GM19372 (cell line): ENCODE results near the gene EDIL3.

Experiments
- ATAC-seq: cut with Tn5 transposase; IDR thresholded peaks from one replicate; pipeline ENCODE4 v1.9.1; 2021; ENCODE audit warnings: mild to moderate bottlenecking, low read depth, moderate library complexity; ENCODE audit not compliant: unreplicated experiment

Gene EDIL3, protein sequence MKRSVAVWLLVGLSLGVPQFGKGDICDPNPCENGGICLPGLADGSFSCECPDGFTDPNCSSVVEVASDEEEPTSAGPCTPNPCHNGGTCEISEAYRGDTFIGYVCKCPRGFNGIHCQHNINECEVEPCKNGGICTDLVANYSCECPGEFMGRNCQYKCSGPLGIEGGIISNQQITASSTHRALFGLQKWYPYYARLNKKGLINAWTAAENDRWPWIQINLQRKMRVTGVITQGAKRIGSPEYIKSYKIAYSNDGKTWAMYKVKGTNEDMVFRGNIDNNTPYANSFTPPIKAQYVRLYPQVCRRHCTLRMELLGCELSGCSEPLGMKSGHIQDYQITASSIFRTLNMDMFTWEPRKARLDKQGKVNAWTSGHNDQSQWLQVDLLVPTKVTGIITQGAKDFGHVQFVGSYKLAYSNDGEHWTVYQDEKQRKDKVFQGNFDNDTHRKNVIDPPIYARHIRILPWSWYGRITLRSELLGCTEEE

DNA sequence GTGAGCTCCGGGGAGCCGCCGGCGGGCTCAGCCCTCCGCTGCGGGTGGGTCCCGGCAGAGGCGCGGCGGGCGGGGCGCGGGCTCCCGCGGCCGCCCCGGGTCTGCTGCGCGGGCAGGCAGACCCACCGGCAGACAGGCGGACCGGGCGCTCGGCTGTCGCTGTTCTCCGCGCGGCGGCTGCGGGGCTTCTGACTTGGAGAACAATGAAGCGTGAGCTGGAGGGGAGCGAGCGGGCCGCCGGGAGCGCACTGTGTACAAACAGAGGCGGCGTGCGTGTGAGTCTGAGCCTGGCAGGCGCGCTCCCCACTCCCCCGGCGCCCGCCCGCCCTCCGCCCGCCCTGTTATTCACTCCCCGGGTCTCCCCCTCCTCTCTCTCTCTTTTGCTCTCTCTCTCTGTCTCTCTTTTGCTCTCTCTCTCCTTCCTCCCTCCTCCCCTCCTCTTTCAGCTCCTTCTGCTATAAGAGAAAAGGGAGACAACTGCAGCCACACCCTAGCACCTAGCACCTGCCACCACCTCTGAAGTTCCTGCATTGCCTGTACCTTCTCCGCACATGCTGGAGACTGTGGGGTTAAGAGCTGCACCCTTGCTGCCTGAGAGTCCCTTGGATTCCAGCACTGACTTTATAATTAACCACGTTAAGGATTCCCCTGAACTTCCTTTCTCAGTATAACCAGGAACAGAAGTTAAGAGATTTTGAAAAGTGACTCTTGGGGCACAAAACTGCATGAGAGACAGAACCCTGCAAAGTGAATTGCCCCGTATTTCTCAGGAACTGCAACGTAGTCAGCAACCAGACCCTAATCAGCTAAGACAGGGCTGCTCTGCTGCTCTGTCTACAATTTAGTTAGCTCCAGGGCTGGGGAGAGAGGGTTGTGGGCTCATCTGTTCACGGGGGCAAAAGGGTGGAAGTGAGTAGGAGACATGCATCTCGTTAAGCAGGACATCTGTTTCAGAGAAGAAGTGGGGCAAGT is at the start of gene EDIL3:
Gene EDIL3, minus strand, starts transcription at position 277 of the 972 bp plus-strand sequence. CDS start 506 bp downstream, outside the sequence.
- no peak for ATAC-seq

DNA sequence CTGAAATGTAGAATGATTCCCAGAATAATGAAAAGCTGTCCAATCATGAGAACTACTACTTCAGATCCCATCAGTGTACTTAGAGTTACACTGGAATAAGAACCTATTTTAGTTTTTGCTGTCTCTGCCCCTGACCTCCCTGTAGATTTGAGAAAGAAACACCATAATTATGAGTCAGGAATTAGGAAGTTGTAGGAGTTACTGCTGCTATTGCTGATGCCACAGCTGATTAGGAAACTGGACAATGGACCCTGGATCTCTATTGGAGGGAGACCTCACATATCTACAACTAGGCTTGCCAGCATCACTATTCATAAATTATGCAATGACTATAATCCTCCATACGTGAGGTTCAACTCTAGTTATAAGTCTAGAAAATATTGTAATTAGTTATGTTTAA is 48.8 kb upstream of the EDIL3 start:
- ATAC-seq: no peak

DNA sequence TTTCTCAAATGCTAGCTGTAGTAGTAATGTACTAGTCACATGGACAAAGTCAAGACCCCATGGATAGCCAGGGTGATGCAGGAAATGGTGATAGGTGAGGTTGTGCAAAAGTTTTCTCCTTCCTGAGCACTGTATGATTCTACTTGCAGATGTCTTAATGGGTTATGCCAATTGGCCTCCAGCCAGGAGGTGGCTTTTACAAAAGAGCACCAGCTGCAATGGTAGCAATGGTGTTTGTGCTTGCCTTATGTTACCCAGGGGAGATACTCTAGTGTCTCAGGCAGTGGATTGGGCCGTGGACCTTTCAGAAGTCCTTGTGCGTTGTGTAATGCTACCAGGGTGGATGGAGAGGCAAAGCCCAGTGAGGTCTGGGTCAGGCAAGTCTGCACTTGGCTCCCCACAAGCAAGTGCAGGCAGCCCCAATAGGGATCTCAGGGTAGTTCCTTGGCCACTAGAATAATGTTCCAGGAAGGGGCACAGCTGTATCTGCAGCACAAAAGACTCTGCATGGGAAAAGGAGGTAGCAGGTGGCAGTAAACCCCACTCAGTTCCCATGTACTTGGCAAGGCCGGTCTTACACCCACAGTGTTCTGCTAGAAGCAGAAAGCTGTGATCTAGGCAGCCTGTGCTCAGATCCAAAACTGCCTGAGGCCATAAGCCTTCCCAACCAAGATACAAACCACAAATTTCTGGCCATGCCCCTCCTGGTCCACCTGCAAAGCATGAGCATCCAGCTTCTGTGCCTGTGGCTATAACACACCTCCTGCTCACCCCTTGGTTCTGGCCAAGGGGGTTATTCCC is 46.4 kb upstream of the EDIL3 start:
- no peak for ATAC-seq

DNA sequence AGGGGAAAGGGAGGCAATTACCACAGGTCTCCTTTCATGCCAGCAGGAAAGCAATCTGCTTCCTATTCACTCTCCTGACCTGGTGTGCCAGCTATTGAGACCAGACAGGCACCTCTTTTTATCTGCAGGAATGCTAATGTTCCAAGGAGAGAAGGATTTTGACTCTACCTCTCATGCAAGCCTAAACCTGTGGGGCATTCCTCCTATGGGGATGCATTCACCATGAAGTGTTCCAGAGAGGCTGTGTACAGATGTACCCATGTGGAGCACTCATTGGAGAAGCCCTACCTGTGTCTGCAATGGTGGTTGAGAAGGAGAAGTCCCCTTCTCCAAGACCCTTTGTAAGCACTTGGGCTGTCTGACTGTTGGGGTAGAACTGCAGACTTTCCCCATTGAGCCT is 45.4 kb upstream of the EDIL3 start:
- no peak for ATAC-seq

DNA sequence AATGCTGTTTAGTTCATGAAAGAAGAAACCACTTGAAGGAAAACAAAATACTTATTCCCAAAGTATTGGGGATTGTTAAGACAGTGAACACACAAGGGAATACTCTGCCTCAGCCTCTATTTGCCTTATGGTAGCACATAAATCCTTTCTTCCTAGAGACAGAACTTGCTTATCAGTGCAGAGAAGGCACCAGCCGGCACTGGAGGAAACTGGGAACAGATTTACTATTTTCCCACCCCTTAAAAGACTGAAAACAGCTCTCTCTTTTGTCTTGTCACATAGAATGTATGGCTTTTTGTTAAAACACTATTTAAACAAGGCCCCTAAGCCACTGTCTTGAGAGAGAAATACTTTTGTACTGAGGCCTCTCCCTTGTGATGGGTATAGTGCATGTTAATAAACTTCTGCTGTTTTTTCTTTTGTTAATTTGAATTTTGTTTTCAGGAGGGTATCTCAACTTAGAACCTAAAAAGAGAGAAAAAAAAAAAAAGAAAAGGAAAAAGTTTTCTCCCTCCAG is 40.7 kb upstream of the EDIL3 start:
- ATAC-seq: no peak

DNA sequence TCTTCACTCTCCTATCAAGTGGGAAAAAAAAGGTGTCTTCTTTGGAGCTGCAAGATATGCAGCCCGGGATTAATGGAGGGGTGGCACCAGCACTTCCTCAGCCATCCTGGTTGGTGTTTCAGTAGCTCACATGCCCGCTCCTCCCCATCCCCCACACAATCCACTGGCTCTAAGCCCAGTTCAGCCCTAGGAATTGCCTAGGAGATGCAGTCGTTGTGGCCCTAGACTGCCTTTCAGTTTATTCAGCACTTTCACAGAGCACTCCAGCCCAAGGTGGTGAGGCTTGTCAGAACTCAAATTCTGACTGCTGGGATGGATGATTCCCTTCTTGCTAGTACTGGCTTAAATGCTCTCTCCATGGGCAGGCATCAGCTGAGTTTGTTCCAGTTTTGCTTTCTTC is 35.1 kb upstream of the EDIL3 start:
- ATAC-seq: no peak

DNA sequence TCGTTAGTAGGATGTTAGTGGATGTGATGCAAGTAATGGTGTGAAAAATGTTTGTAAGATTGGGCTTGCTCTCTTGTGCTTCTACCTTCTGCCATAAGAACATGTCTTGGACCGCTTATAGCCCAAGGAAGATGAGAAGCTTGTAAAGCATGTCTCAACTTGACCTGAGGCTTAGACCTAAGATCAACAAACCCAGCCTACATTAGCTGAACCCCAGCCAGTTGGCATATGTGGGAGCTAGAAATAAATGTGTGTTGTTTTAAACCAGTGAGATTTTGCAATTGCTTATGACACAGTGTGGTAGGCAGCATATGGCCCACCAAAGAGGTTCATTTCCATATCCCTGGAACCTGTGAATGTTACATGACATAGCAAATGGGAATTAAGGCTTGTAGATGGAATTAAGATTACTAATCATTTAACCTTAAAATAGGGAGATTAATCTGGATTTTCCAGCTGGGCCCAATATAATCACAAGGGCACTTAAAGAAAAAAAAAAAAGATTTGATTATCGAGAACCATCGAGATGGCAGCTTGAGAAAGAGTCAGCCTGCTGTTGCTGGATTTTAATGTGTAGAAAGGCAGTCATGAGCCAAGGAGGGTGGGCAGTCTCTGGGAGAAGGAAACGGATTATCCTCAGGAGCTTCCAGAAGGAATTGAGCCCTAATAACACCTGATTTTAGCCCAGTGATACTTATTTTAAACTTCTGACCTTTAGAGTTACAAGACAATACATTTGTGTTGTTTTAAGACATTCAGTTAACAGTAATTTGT is 27.3 kb upstream of the EDIL3 start:
- no peak for ATAC-seq

GRCh38 chr5:84406111-84406510 is 21.4 kb upstream of the EDIL3 start:
- no peak for ATAC-seq

DNA sequence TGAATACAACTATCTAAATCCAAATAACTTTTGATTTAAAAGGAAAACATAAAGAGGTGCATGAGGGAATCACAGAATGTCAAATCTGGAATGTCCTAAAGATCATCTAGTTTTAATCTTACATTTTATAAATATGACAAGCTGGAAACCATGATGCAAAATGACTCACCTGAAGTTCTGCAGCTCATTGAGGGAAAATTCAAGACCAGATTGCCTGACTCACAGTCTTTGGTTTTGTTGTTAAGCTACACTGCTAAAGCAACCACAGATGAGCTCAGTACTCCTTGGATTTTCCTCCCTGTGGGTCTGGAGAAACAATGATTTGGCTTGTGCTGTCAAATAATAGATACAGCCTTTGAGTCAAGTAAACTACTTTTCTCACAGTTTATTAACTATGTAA is 19.1 kb upstream of the EDIL3 start:
- no peak for ATAC-seq

DNA sequence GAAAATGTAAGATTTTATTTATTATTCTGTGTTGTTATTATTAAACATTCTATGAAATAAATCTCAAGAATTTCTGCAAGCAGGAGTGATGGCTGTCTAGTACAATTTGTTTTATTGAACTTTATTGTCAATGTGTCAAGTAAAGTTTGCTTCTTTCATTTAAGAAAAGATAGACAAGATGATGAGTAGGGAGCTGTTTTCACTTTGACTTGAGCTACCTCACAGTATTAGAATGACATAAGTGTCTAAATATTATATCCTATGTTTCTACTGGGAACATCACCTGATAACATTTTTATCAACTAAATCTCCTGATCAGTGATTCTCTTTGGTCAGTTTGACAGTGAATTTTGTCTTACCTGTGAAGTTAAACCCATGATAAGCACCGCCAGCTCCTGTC is 12.7 kb upstream of the EDIL3 start:
- no peak for ATAC-seq

DNA sequence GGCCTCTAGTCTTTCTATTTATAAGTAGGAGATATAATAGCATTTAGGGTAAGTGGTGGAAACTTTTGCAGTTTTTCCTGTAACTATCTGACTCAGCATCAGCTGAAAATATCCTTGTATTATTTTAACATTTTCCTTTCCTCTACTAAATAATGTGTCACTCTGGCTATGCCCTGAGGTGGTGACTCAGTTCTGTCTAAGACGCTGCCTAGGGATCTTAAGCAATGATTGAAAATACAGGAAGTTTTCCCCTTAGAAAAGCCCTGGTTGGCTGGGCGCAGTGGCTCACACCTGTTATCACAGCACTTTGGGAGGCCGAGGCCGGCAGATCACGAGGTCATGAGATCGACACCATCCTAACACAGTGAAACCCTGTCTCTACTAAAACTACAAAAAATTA is 9.3 kb upstream of the EDIL3 start:
- no peak for ATAC-seq

GRCh38 chr5:84392836-84393235 is 8.2 kb upstream of the EDIL3 start:
- no peak for ATAC-seq

- ATAC-seq: no peak
Observed at GRCh38 chr5:84385705-84386104, 1.0 kb upstream of the EDIL3 start.

DNA sequence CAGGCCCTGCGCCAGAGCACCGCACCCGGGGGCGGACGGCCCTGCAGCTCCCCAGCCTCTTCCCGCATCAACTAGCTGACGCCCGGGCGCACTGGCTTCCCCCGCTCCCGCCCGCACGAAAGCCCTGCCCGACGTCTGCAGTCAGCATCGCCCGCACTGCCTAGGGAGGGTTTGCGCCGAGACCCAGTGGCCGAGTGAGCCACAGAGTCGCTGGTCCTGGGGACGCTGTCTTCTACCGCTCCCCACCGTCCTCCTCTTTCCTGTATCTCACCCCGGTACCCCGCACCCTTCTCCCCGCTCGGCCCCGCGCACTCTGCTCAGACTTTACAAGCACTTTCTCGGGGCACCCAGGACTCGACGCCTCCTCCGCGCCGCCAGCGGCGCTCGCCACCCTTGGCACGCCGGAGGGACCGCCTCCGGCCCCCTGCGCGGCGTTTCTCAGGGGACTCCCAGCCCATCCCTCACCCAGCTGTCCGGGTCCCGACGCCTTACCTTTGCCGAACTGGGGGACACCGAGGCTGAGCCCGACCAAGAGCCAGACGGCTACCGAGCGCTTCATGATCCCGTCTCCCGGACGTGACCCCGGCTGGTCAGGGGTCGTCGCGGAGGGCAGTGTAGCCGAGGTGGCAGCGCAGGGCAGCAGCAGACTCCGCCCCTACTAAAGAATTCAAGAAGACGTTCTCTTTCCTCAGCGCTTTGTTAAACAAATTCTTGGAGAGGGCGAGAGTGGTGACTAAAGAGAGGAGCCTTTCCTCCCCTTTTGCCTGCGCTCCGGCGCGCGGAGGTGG is 670 bp downstream of the EDIL3 start:
- no peak for ATAC-seq

DNA sequence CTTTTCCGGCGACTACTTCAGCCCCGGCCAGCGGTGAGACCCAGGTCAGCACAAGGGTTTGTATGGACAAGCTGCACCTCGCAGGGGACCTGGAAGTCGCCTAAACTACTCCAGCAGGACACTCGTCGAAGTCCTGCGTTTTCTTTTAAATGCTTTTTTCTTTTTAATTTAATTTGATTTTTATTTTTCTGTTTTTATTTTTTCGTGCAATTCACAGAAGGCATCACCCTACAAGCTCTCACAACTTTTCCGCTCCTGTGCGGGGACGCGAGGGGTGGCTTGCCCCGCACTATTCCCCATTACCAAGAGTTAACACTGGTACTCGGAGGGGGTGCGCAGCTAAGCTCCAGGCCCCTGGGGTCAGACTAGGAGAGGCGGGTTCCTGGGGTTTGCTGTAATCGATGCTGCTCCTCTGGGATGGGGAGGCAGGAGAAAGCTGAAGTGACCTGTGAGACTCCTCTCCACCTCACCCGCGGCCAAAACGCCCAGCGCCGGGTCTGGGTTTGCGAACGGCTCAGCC is 1.3 kb downstream of the EDIL3 start:
- ATAC-seq: no peak

- no peak for ATAC-seq
Observed at GRCh38 chr5:84382363-84383295, 2.1 kb downstream of the EDIL3 start.
